Activated T-helper 2 cell treated with anti-CD3 and anti-CD28 coated beads, Interferon-gamma antibody, Interleukin-2, Interleukin-4, amounts not matched to agents 10 μg/mL and 5 μg/mL and 100 μg/mL, durations not matched to agents 14 hours and 24 hours and 36 hours (primary cell): Measurements from ENCODE around the gene ARSK. TPM values are rescaled to one million over a fixed set of nuclear protein-coding genes. Genes with fewer than 3 reads are reported as not detected.
"Not testable (repeated sequence)": the region's sequence is repeated elsewhere in the genome, so short reads cannot be mapped to it uniquely, and the experiment has no call there.

Experiments
- DNase-seq: peaks from one replicate; pipeline ENCODE4 v3.0.0; 2021; ENCODE audit warnings: low spot score
- H3K27ac Mint-ChIP-seq: one replicate; pipeline ENCODE4 v1.8.0; 2021; ENCODE audit warnings: mixed read lengths
- H3K27me3 Mint-ChIP-seq: one replicate; pipeline ENCODE4 v1.8.0; 2021; ENCODE audit warnings: low read depth, mixed read lengths
- H3K36me3 Mint-ChIP-seq: one replicate; pipeline ENCODE4 v1.8.0; 2021; ENCODE audit warnings: low read depth, mixed read lengths
- H3K4me1 Mint-ChIP-seq: one replicate; pipeline ENCODE4 v1.8.0; 2021; ENCODE audit warnings: low read depth, mixed read lengths
- H3K4me3 Mint-ChIP-seq: one replicate; pipeline ENCODE4 v1.8.0; 2021; ENCODE audit warnings: low read depth, mild to moderate bottlenecking, moderate library complexity, mixed read lengths
- H3K9me3 Mint-ChIP-seq: one replicate; pipeline ENCODE4 v1.8.0; 2021; ENCODE audit warnings: mixed read lengths
- intact Hi-C: fragments of 100-400 bp; cut with micrococcal nuclease; formaldehyde crosslinking; loops from one replicate; pipeline ENCODE4 v1.15.1; 2023
- total RNA-seq: library from RNA; stranded (reverse); gene quantifications from 2 replicates; pipeline ENCODE4 v1.2.3, GENCODE V29; 2022

ARSK gene
- total RNA-seq, 1 donor from 2014 or later: 4.6 TPM

DNA sequence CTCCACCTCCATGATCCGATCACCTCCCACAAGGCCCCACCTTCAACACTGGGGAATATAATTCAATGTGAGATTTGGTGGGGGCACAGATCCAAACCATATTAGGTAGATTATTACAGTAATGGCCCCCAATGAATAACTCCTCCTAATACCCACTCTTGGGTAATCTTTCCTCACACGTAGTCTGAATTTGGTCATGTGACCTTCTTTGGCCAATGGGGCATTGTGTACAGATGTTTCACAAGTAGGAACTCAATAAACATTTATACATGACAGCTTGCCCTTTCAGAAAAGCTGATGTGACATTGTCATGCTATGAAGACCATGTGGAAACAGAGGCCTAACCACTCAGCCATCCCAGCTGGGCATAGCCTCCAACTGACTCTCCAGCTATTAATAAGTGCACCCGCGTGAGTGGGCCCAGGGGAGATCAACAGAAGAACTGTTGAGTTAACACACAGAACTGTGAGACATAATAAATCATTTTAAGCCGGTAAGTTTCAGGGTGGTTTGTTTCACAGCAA is 75.6 kb downstream of the ARSK start:
- Mint-ChIP-seq H3K27me3 (peaks cover 4% of the 10 kb centered on the region), H3K27ac (no peak overlapping the region), H3K9me3 (peaks cover 18% of the 10 kb centered on the region), H3K4me3 (no peak overlapping the region), H3K4me1 (peaks cover 13% of the 10 kb centered on the region), H3K36me3 (peaks cover 13% of the 10 kb centered on the region)
- DNase-seq: no peak
- intact Hi-C loops: no loop called here

DNA sequence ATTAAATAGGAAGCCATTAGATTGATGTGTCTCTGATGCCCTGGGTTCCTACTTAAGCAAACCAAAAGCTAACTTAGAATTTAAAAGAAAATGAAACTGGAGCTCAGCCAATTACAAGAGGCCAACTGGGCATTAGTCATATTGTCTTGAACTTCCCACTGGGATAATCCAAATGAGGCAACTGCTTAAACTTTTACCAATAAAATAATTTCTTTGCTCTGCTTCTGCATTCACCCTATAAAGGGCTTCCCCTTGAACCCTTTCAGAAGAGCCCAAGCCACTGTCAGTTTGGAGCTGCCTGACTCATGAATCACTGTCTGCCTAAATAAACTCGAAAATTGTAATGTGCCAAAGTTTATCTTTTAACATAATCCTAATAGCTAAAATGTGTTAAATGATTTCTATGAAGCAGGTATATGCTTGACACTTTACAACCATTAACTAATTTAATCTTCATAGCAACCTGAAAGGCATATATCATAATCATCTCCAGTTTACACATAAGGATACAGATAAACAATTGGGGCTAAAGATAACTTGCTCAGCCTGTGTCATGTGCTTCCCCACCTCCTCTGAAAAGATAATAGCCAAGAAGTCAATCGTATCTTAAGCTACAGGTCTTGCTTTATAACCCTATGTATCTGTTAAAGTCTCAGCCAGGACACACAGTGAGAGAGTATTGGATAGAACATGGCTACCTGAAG is 76.5 kb downstream of the ARSK start:
- Mint-ChIP-seq H3K4me3 (no peak overlapping the region), H3K4me1 (peaks cover 13% of the 10 kb centered on the region), H3K27ac (peak overlapping the region; percentile 81), H3K36me3 (peaks cover 13% of the 10 kb centered on the region), H3K9me3 (peaks cover 18% of the 10 kb centered on the region), H3K27me3 (peaks cover 6% of the 10 kb centered on the region)
- intact Hi-C loops: no loop called here
- no peak for DNase-seq

DNA sequence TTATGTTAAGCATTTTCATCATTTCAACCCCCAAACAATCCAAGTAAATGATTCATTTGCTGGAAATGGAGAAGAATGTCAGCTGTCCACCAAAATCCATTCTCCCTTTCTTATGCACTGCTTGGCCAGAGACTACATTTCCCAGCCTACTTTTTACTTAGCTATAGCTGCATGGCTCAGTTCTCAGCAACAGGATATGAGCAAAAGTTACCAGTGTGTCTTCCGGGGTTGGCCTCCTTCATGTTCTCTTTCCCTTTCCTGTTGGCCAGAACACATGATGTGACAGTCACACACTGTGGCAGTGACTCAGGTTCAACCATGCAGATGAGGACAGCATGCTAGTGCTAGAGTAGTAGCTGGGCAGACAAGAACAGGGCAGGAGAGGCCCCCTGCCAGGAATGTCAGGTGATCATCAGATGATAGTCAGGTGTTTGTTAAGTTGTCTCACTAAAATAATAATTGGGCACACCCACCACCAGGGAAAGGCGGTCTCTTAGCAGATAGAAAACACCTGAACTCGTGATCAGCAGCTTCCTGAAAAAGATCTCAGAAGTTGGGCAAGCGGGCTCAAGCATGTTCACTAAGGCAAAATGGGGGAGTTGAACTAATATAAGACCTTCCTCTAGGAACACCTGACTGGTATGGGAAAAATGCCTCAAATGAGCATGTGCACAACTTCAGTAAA is 77.2 kb downstream of the ARSK start:
- Mint-ChIP-seq H3K27me3 (peaks cover 6% of the 10 kb centered on the region), H3K4me3 (no peak overlapping the region), H3K27ac (peak overlapping the region; percentile 81)

DNA sequence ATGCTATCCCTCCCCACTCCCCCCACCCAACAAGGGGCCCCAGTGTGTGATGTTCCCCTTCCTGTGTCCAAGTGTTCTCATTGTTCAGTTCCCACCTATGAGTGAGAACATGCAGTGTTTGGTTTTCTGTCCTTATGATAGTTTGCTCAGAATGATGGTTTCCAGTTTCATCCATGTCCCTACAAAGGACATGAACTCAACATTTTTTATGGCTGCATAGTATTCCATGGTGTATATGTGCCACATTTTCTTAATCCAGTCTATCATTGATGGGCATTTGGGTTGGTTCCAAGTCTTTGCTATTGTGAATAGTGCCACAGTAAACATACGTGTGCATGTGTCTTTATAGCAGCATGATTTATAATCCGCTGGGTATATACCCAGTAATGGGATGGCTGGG is 78.0 kb downstream of the ARSK start:
- H3K4me1 Mint-ChIP-seq: peaks cover 13% of the 10 kb centered on the region
- H3K27ac Mint-ChIP-seq, H3K27me3 Mint-ChIP-seq, H3K4me3 Mint-ChIP-seq, DNase-seq: not testable (repeated sequence)
- H3K9me3 Mint-ChIP-seq: peaks cover 18% of the 10 kb centered on the region
- intact Hi-C loops: loop anchor here (1.0 kb wide), 1 partner anchor 13 kb away; the partner anchor contains the start of gene RFESD
- peaks cover 13% of the 10 kb centered on the region for H3K36me3 Mint-ChIP-seq

More for the DNA sequence above, 77.2 kb downstream of the ARSK start:
- Mint-ChIP-seq H3K4me1 (peaks cover 13% of the 10 kb centered on the region), H3K36me3 (peaks cover 13% of the 10 kb centered on the region), H3K9me3 (peaks cover 18% of the 10 kb centered on the region)
- intact Hi-C loops: loop anchor here (1.0 kb wide), 1 partner anchor 14 kb away; the partner anchor contains the start of gene RFESD
- peak; percentile 61 for DNase-seq

DNA sequence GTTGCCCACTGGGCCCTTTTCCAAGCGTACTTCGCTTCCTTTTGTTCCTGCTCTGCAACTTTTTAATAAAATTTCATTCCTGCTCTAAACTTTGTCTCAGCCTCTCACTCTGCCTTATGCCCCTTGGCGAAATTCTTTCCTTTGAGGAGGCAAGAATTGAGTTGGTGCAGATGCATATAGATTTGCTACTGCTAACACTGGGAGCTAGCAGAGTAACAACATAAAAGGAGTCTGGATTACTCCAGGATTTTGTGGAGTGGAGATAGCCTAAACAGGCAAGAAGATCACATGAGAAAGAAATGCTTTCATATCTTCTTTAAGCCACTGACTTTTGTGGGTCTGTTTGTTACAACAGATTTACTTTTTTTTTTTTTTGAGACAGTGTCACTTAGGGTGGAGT is 78.8 kb downstream of the ARSK start:
- H3K9me3 Mint-ChIP-seq: peaks cover 18% of the 10 kb centered on the region
- no peak overlapping the region for H3K27ac Mint-ChIP-seq

DNA sequence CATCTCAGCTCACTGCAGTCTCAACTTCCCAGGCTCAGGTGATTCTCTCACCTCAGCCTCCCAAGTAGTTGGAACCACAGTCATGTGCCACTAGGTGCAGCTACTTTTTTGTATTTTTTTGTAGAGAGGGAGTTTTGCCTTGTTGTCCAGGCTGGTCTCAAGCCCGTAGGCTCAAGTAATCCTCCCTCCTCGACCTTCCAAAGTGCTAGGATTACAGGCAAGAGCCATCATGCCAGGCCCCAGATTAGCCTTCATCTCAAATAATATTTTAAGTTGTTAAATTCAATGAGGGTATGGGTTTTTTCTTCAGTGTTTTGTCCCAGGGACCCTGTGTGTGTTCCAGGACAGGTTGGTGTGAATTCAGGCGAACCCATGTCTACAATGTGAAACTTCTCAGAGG is 79.2 kb downstream of the ARSK start:
- intact Hi-C loops: no loop called here
- Mint-ChIP-seq H3K4me3 (no peak overlapping the region), H3K4me1 (peaks cover 17% of the 10 kb centered on the region)

More for the DNA sequence above, 78.8 kb downstream of the ARSK start:
- no peak overlapping the region for H3K4me3 Mint-ChIP-seq
- peaks cover 13% of the 10 kb centered on the region for H3K36me3 Mint-ChIP-seq
- no peak for DNase-seq
- H3K27me3 Mint-ChIP-seq: peaks cover 9% of the 10 kb centered on the region
- intact Hi-C loops: no loop called here
- peaks cover 16% of the 10 kb centered on the region for H3K4me1 Mint-ChIP-seq

DNA sequence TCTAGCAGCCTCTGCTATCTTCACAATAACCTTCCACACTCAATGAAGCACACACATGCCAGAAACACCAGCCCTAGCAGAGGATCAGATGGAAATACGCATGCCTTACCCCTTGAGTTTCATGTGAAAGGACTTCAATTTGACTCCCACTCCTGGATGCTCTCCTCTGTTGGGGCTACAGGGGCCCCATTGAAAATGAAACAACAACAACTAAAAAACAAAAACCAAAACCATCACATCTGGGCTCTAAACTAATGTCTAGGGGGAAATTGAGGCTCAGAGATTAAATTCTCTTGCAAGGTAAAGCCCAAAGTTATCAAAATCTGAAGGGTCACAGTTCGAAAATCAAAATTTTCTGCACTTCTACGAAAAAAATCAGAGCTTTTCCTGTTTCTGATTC is 83.7 kb downstream of the ARSK start:
- no peak overlapping the region for H3K4me3 Mint-ChIP-seq
- intact Hi-C loops: no loop called here
- no peak for DNase-seq
- no peaks in the 10 kb centered on the region for H3K36me3 Mint-ChIP-seq
- H3K27ac Mint-ChIP-seq: no peak overlapping the region
- H3K27me3 Mint-ChIP-seq: peaks cover 14% of the 10 kb centered on the region
- H3K4me1 Mint-ChIP-seq: peaks cover 4% of the 10 kb centered on the region
- H3K9me3 Mint-ChIP-seq: no peaks in the 10 kb centered on the region

More for the DNA sequence above, 79.2 kb downstream of the ARSK start:
- no peak for DNase-seq
- H3K27me3 Mint-ChIP-seq: peaks cover 10% of the 10 kb centered on the region
- H3K36me3 Mint-ChIP-seq: peaks cover 13% of the 10 kb centered on the region
- H3K27ac Mint-ChIP-seq: no peak overlapping the region
- peaks cover 18% of the 10 kb centered on the region for H3K9me3 Mint-ChIP-seq

DNA sequence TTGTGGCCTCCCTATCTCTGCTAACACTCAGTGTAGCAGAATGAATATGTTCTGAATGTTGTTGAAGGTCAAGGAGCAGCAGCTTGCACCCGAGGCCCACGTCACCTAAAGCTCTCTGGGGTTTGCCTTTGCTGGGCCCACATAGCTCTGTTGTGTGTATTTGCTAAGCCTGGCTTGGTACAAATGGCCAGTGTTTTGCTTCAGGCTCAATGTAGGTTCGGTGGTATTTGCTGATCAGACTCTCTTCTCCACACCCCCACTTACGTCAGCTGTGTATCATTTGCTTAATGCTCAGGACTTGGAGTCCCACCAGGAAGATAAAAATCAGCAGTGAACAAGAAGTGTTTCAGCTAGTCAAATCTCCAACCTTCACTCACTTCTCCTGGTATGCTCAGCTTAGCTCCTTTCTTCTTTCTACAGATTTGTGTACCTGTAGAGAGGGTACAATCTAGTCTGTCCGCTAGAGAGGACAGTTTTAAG is 86.9 kb downstream of the ARSK start:
- Mint-ChIP-seq H3K27ac (no peak overlapping the region), H3K4me1 (peaks cover 22% of the 10 kb centered on the region), H3K27me3 (peaks cover 8% of the 10 kb centered on the region), H3K36me3 (no peaks in the 10 kb centered on the region), H3K9me3 (no peaks in the 10 kb centered on the region), H3K4me3 (no peak overlapping the region)
- no peak for DNase-seq
- intact Hi-C loops: loop anchor here (10.0 kb wide), 2 partner anchors 323 to 423 kb away; partner anchors contain the start of gene ELL2

DNA sequence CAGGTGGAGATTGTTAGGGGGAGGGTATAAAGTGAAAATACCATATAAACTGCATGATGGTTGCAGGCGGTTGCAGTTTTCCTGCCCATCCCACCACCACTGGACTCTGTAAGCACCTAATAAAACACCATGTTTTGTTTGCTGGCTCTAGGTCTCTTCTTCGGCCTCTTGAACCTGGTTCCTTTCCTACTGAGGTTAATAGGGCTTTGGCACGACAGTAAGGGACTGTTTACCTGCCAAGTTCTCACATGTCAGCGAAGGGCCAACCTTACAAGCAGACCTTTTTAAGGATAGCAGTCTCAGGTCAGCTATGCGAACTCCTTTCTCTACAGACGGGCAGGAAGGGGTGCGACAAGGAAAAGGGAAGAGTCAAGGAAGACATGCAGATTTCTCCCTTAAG is 88.3 kb downstream of the ARSK start:
- no peaks in the 10 kb centered on the region for H3K36me3 Mint-ChIP-seq
- H3K4me1 Mint-ChIP-seq: peaks cover 29% of the 10 kb centered on the region
- DNase-seq: no peak
- peaks cover 8% of the 10 kb centered on the region for H3K27me3 Mint-ChIP-seq
- H3K4me3 Mint-ChIP-seq: no peak overlapping the region
- no peaks in the 10 kb centered on the region for H3K9me3 Mint-ChIP-seq
- intact Hi-C loops: loop anchor here (10.0 kb wide), 2 partner anchors 322 to 422 kb away; partner anchors contain the start of gene ELL2
- no peak overlapping the region for H3K27ac Mint-ChIP-seq

DNA sequence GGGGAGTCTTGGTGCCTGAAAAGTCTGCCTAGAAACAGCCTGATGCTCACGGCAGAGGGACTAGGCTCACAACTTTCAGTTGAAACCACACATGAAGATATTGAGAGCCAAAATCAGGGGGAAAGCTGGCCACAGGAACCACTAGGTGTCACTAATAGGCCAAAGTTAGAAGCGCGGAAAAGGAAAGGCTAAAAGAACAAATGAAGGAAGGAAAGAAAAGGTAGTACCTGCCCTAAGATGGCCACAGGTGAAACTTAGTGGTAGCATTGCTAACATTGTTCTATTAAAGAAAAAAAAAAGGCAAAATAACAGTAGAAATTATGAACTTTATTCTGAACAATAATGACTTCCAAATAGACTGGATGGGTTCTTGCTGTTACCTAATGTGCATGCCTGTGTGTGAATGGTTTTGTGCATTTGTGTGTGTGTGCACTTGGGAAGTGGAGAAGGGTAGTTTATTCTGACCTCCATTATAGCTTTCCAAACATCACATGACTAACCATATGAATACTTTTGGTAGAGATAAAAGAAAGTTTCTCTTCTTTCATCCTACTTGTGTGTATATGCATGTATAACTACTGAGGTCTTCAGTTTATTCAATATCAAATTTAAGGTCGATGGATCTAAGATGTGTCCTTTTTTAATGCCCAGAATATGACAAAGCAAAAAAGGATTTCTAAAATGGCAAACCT is 89.6 kb downstream of the ARSK start:
- Mint-ChIP-seq H3K4me1 (peaks cover 29% of the 10 kb centered on the region), H3K9me3 (no peaks in the 10 kb centered on the region), H3K27ac (peak overlapping the region; percentile 6), H3K36me3 (no peaks in the 10 kb centered on the region), H3K4me3 (no peak overlapping the region), H3K27me3 (peaks cover 3% of the 10 kb centered on the region)
- intact Hi-C loops: loop anchor here (1.0 to 10.0 kb wide), 8 partner anchors 22 to 1018 kb away; partner anchors contain the start of genes CAST, ELL2 and GLRX
- peak; percentile 33 for DNase-seq

DNA sequence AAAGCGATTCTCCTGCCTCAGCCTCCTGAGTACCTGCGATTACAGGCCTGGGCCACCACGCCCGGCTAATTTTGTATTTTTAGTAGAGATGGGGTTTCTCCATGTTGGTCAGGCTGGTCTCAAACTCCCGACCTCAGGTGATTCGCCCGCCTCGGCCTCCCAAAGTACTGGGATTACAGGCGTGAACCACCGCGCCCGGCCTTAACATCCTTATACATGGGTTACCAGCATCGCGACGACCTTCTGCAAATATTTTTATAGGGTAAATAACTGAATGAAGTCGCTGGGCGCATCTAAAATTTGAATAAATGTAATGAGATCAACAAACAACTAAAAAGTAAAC is 91.3 kb downstream of the ARSK start:
- H3K4me1 Mint-ChIP-seq: peaks cover 30% of the 10 kb centered on the region
- H3K4me3 Mint-ChIP-seq: peak overlapping the region; percentile 71
- H3K36me3 Mint-ChIP-seq, H3K27me3 Mint-ChIP-seq, H3K9me3 Mint-ChIP-seq, DNase-seq: not testable (repeated sequence)
- H3K27ac Mint-ChIP-seq: peak overlapping the region; percentile 76
- intact Hi-C loops: loop anchor here (1.0 to 10.0 kb wide), 6 partner anchors 14 to 1016 kb away; partner anchors contain the start of genes ARSK, CAST, ELL2 and GLRX
